ENCODE data around the gene LIF. TPM values are rescaled to one million over a fixed set of nuclear protein-coding genes. Genes with fewer than 3 reads are reported as not detected.

LIF gene
- total RNA-seq, 4 donors from 2014 or later, result not detected

DNA sequence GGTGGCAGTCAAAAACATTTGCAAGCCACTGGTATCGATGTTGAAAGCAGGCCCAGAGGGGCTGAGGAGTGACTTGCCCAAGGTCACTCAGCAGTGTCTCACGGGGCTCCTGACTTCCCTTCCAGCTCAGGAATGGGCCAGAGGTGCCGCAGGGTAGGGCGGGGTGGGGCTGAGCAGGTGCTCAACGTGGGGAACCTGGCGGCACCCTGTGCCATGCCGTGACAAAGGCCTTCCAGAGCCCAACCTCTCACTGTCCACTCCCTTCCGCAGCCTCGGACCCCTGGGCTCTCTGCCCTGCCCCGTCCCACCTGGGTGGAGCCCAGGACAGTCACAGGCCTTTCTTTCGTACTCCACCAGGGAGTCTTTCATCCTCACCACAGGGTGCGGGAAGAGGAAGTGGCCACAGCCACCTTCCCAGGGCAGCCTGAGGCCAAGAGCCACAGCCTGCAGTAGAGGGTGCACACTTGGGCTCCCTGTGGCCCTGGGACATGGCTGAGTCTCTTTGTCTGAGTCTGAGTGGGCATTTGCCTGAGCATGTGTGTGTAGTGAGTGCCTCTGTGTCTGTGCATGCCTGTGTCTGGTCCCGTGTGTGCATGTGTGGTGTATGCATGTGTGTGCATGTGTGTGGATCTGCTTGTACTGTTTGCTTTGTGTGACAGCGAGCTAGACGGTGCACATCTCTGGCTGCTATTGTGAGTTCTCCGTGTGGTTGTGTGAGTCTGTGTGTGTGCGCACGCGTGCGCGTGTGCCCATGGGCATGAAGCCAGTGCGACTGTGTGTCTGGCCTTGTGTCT, 6.0 kb upstream of the LIF start:
- DNase-seq (no peak), ATAC-seq (no peak)
- Histone ChIP-seq H3K4me3 (no peak overlapping the region), H3K27ac (no peak overlapping the region), H3K9me3 (no peaks in the 10 kb centered on the region), H3K4me1 (no peaks in the 10 kb centered on the region), H3K27me3 (peaks cover 0 to 2% (median 0%) of the 10 kb centered on the region in 3 donors), H3K36me3 (no peaks in the 10 kb centered on the region)
- in situ Hi-C loops (cut with MboI; ENCODE audit: low sequenced_read_pairs in 4 of 4), result no loop called here
- no peak for TF ChIP-seq POLR2A (IDR thresholded peaks at IDR 0.05)
- TF ChIP-seq, protein P1, sequence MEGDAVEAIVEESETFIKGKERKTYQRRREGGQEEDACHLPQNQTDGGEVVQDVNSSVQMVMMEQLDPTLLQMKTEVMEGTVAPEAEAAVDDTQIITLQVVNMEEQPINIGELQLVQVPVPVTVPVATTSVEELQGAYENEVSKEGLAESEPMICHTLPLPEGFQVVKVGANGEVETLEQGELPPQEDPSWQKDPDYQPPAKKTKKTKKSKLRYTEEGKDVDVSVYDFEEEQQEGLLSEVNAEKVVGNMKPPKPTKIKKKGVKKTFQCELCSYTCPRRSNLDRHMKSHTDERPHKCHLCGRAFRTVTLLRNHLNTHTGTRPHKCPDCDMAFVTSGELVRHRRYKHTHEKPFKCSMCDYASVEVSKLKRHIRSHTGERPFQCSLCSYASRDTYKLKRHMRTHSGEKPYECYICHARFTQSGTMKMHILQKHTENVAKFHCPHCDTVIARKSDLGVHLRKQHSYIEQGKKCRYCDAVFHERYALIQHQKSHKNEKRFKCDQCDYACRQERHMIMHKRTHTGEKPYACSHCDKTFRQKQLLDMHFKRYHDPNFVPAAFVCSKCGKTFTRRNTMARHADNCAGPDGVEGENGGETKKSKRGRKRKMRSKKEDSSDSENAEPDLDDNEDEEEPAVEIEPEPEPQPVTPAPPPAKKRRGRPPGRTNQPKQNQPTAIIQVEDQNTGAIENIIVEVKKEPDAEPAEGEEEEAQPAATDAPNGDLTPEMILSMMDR (IDR thresholded peaks at IDR 0.05 in 4 of 5, conservative IDR thresholded peaks at IDR 0.05 in 1 of 5), result no peak
- intact Hi-C loops (cut with DNase I; ENCODE audit: low total_unique reads), result no loop called here

DNA sequence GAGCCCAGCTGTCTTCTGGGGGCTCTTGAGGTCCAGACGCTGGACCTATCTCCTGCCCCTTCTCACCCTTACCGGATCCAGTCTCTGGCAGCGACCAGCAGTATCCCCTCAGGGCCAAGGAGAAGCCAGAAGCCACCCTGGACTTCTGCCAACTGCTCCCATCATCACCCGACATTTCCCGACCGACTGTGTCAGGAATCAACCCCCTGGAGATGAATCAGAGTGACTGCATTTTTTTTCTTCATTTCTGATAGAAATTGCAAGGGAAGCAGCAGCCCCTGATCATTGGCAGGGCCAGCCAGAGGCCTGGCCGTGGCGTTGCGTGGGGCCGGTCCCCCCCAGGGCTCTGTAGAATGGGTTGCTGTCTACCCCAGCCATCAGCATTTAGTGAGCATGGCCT, 5.2 kb upstream of the LIF start:
- no peaks in the 10 kb centered on the region for H3K4me1 ChIP-seq
- H3K27me3 ChIP-seq, result peaks cover 6 to 10% (median 8%) of the 10 kb centered on the region in 3 donors
- H3K9me3 ChIP-seq, result no peaks in the 10 kb centered on the region
- ATAC-seq, result no peak
- no peak for TF ChIP-seq POLR2A (IDR thresholded peaks at IDR 0.05)
- TF ChIP-seq, protein P1 (IDR thresholded peaks at IDR 0.05 in 4 of 5, conservative IDR thresholded peaks at IDR 0.05 in 1 of 5), result no peak
- intact Hi-C loops (cut with DNase I; ENCODE audit: low total_unique reads), result no loop called here
- no peak for DNase-seq
- H3K36me3 ChIP-seq, result no peaks in the 10 kb centered on the region
- in situ Hi-C loops (cut with MboI; ENCODE audit: low sequenced_read_pairs in 4 of 4), result no loop called here
- H3K27ac ChIP-seq, result peak overlapping the region in 1 of 4 donors; percentile 25
- no peak overlapping the region for H3K4me3 ChIP-seq

DNA sequence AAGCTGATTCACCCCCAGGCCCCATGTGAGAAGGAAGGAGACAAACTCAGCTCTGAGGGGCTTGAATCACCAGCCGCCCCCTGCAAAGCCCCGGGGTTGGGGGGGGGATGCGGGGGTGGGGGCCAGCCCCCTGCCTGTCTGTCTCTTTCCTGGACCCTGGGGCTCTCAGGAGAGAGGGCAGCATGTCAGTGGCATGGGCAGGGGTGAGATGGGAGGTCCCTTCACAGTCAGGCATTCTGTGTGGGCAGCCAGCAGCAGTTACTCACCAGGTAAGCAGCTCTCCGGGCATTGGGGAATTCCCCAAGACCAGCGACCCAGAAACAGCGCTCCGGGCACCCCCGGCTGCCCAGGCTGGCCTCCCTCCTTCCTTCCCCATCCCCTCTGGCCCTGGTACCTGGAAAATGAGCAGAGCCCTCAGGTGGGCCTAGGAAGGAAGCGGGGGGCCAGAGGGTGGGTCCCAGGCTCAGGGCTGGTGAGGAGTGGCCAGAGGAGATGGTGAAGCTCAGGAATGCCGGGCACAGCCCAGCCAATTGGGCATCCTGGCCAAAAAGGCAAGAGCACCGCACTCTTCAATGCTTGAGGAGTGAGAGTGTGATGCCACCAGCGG, 4.2 kb upstream of the LIF start:
- ATAC-seq (no peak), DNase-seq (no peak)
- H3K4me3 ChIP-seq, result no peak overlapping the region
- H3K4me1 ChIP-seq, result peaks cover 0 to 4% of the 10 kb centered on the region in 2 donors
- peaks cover 12 to 20% (median 15%) of the 10 kb centered on the region in 3 donors for H3K27me3 ChIP-seq
- no peaks in the 10 kb centered on the region for H3K9me3 ChIP-seq
- no peaks in the 10 kb centered on the region for H3K36me3 ChIP-seq
- in situ Hi-C loops (cut with MboI; ENCODE audit: low sequenced_read_pairs in 4 of 4), result no loop called here
- no peak overlapping the region for H3K27ac ChIP-seq
- intact Hi-C loops (cut with DNase I; ENCODE audit: low total_unique reads), result no loop called here
- no peak for TF ChIP-seq POLR2A (IDR thresholded peaks at IDR 0.05)
- TF ChIP-seq, protein P1 (IDR thresholded peaks at IDR 0.05 in 4 of 5, conservative IDR thresholded peaks at IDR 0.05 in 1 of 5), result no peak

DNA sequence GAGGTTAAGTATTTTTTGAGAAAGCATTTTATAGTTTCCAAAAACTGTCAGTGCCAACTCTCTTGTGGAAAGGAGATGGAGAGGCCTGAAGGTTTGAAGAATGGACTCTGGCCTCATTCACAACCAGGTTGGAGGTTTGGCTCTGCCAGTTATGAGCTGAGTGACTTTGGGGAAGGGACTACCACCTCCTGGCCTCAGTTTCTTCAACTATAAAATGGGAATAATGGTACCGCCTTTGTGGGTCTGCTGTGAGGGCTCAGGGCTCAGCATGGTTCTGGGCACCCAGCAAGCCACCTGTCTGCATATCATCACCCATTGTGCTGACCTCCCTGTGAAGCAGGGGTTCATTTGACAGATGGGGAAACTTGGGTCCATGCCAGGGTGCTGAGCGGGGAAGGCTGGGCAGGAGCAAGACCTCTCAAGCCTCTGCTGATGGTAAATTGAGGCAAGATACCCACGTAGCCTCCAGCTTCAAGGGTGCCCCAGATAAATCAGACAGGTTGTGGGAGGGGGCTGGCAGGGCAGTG, 3.5 kb upstream of the LIF start:
- Histone ChIP-seq H3K27ac (no peak overlapping the region), H3K9me3 (no peaks in the 10 kb centered on the region), H3K36me3 (no peaks in the 10 kb centered on the region), H3K27me3 (peaks cover 19 to 25% (median 21%) of the 10 kb centered on the region in 3 donors), H3K4me3 (no peak overlapping the region), H3K4me1 (peaks cover 0 to 6% of the 10 kb centered on the region in 2 donors)
- intact Hi-C loops (cut with DNase I; ENCODE audit: low total_unique reads) (no loop called here), in situ Hi-C loops (cut with MboI; ENCODE audit: low sequenced_read_pairs in 4 of 4) (no loop called here)
- ATAC-seq, result no peak
- TF ChIP-seq POLR2A (IDR thresholded peaks at IDR 0.05), result no peak
- TF ChIP-seq, protein P1 (IDR thresholded peaks at IDR 0.05 in 4 of 5, conservative IDR thresholded peaks at IDR 0.05 in 1 of 5), result no peak
- no peak for DNase-seq
